Memory B cell (primary cell): Measurements from ENCODE around the gene TPSD1.
"Not testable (repeated sequence)": the region's sequence is repeated elsewhere in the genome, so short reads cannot be mapped to it uniquely, and the experiment has no call there.

Experiments
- ATAC-seq: fragments of 150-1000 bp; cut with Tn5 transposase; 2 replicates; pipeline ENCODE4 v1.10.0; 2021; ENCODE audit warnings: low read depth, mild to moderate bottlenecking, moderate library complexity
- DNase-seq, 2 donors: peaks; one replicate each; pipeline ENCODE4 v3.0.0; 2022; ENCODE audit warnings: low spot score in 2 of 2
- H3K27ac Mint-ChIP-seq: one replicate; pipeline ENCODE4 v1.8.0; 2022; ENCODE audit warnings: mild to moderate bottlenecking, moderate library complexity, mixed read lengths
- H3K27me3 Mint-ChIP-seq: one replicate; pipeline ENCODE4 v1.8.0; 2022; ENCODE audit warnings: mixed read lengths
- H3K36me3 Mint-ChIP-seq: one replicate; pipeline ENCODE4 v1.8.0; 2022; ENCODE audit warnings: mild to moderate bottlenecking, mixed read lengths
- H3K4me1 Mint-ChIP-seq: one replicate; pipeline ENCODE4 v1.8.0; 2022; ENCODE audit warnings: mixed read lengths
- H3K4me3 Mint-ChIP-seq: one replicate; pipeline ENCODE4 v1.8.0; 2022; ENCODE audit warnings: mild to moderate bottlenecking, moderate library complexity, mixed read lengths
- H3K9me3 Mint-ChIP-seq: one replicate; pipeline ENCODE4 v1.8.0; 2022; ENCODE audit warnings: mixed read lengths

The TPSD1 gene

GRCh38 chr16:1271724-1272413 lies 16.0 kb downstream of the TPSD1 start:
- DNase-seq, result not testable (repeated sequence)

GRCh38 chr16:1272453-1273198 lies 16.8 kb downstream of the TPSD1 start:
- H3K27ac Mint-ChIP-seq, result no peak overlapping the region
- peaks cover 26% of the 10 kb centered on the region for H3K27me3 Mint-ChIP-seq
- no peaks in the 10 kb centered on the region for H3K9me3 Mint-ChIP-seq
- H3K4me1 Mint-ChIP-seq, result peaks cover 5% of the 10 kb centered on the region
- ATAC-seq, result no peak
- no peak overlapping the region for H3K4me3 Mint-ChIP-seq
- no peaks in the 10 kb centered on the region for H3K36me3 Mint-ChIP-seq
- no peak for DNase-seq

More at GRCh38 chr16:1271724-1272413, 16.0 kb downstream of the TPSD1 start:
- not testable (repeated sequence) for H3K27ac Mint-ChIP-seq, ATAC-seq, H3K36me3 Mint-ChIP-seq, H3K4me1 Mint-ChIP-seq, H3K4me3 Mint-ChIP-seq, H3K9me3 Mint-ChIP-seq
- peaks cover 24% of the 10 kb centered on the region for H3K27me3 Mint-ChIP-seq

DNA sequence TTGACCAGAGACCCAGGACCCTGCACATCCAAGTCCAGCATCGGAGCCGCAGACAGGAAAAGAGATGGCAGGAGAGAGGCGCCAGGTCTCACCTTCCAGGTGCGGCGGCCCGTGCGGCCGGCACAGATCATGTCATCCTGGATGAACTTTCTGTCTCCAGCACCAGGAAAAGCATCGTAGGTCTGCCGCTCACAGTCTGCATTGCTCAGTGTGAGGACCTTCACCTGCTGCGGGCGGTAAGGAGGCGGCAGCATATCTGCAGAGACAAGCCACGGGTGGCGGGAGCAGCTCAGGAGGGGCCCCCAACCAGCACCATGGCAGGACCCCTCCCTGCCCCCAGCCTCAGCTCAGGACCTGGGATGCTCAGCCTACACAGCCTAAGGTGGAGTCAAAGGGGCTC lies 17.9 kb downstream of the TPSD1 start:
- Mint-ChIP-seq H3K36me3 (no peaks in the 10 kb centered on the region), H3K4me3 (no peak overlapping the region), H3K9me3 (no peaks in the 10 kb centered on the region), H3K27me3 (peaks cover 29% of the 10 kb centered on the region), H3K27ac (no peak overlapping the region), H3K4me1 (peaks cover 5% of the 10 kb centered on the region)
- no peak for ATAC-seq
- DNase-seq, result no peak

DNA sequence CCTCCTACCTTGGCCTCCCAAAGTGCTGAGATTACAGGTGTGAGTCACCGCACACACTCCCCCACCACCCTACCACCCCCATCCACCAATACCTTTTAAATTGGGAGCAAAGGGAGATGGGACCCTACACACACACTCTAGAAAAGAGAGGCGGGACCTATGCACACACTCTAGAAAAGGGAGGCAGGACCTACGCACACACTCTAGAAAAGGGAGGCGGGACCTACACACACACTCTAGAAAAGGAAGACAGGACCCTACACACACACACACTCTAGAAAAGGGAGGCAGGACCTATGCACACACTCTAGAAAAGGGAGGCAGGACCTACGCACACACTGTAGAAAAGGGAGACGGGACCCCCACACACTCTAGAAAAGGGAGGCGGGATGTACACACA lies 18.9 kb downstream of the TPSD1 start:
- ATAC-seq, result no peak
- H3K9me3 Mint-ChIP-seq, result no peaks in the 10 kb centered on the region
- H3K4me3 Mint-ChIP-seq, result no peak overlapping the region
- H3K27me3 Mint-ChIP-seq, result peaks cover 25% of the 10 kb centered on the region
- no peak overlapping the region for H3K27ac Mint-ChIP-seq
- peaks cover 5% of the 10 kb centered on the region for H3K4me1 Mint-ChIP-seq
- no peaks in the 10 kb centered on the region for H3K36me3 Mint-ChIP-seq
- DNase-seq, result no peak

GRCh38 chr16:1275791-1276579 lies 20.1 kb downstream of the TPSD1 start:
- no peak overlapping the region for H3K4me3 Mint-ChIP-seq
- peaks cover 5% of the 10 kb centered on the region for H3K4me1 Mint-ChIP-seq

GRCh38 chr16:1276580-1276878 lies 20.7 kb downstream of the TPSD1 start:
- Mint-ChIP-seq H3K36me3 (no peaks in the 10 kb centered on the region), H3K27ac (no peak overlapping the region)

More at GRCh38 chr16:1275791-1276579, 20.1 kb downstream of the TPSD1 start:
- ATAC-seq, result no peak
- Mint-ChIP-seq H3K27ac (no peak overlapping the region), H3K9me3 (no peaks in the 10 kb centered on the region), H3K36me3 (no peaks in the 10 kb centered on the region), H3K27me3 (peaks cover 25% of the 10 kb centered on the region)
- DNase-seq, result no peak

DNA sequence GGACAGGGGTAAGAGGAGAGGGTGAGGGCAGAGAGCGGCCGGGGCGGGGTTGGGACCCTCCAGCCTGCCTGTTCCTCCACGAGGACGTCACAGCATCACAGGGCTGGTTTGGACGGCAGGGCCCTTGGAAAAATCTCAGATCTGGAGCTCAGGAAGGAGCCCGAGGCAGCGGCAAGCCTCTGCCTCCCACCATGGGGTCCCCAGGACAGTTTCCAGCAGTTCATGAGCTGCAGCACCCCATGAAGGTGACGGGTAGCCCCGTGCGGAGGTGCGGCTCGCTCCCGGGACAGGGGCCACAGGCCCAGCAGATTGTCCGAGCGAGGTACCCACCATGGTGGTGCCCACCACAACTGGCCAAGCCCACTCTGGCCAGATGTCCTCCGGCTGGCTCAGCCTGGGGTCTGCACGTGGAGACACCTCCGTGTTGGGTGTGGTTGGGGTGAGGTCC lies 21.3 kb downstream of the TPSD1 start:
- peaks cover 21% of the 10 kb centered on the region for H3K27me3 Mint-ChIP-seq
- DNase-seq (no peak), ATAC-seq (no peak)
- H3K4me1 Mint-ChIP-seq, result no peaks in the 10 kb centered on the region
- no peak overlapping the region for H3K4me3 Mint-ChIP-seq
- no peaks in the 10 kb centered on the region for H3K9me3 Mint-ChIP-seq
- no peak overlapping the region for H3K27ac Mint-ChIP-seq
- no peaks in the 10 kb centered on the region for H3K36me3 Mint-ChIP-seq

More at GRCh38 chr16:1276580-1276878, 20.7 kb downstream of the TPSD1 start:
- no peak overlapping the region for H3K4me3 Mint-ChIP-seq
- no peaks in the 10 kb centered on the region for H3K9me3 Mint-ChIP-seq
- DNase-seq (no peak), ATAC-seq (no peak)
- H3K27me3 Mint-ChIP-seq, result peaks cover 21% of the 10 kb centered on the region
- H3K4me1 Mint-ChIP-seq, result peaks cover 1% of the 10 kb centered on the region

DNA sequence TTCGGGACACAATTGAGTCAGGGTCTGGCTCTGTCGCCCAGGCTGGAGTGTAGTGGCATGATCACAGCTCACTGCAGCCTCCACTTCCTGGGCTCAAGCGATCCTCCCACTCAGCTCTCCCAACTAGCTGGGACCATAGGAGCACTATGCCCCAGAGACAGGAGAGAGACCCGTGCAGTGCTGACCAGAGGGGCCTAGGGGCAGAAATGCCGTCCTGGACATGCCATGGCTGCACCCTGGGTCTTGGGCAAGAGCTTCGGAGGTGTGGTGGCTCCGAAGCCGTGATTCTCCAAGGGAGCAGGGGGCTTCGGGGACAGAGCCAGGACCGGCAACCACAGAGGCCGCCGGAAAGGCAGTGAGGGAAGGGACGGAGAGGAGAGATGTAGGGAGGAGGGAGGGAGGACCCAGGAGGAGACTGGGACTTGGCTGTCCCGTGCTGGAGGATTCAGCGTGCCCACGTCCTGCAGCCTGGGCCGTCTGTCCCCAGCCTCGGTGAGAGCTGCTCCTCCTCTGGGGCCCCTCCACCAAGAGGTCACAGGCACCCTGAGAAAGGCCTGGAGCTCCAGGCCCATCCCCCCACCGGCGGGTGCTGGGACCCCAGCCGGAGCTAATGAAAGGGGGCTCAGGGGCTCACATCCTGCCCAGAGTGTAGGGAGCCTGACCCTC lies 21.9 kb downstream of the TPSD1 start:
- DNase-seq, result no peak
- H3K4me1 Mint-ChIP-seq, result no peaks in the 10 kb centered on the region
- no peak for ATAC-seq
- no peak overlapping the region for H3K4me3 Mint-ChIP-seq
- H3K36me3 Mint-ChIP-seq, result no peaks in the 10 kb centered on the region
- H3K9me3 Mint-ChIP-seq, result no peaks in the 10 kb centered on the region
- H3K27me3 Mint-ChIP-seq, result peaks cover 18% of the 10 kb centered on the region
- H3K27ac Mint-ChIP-seq, result no peak overlapping the region

- DNase-seq, result no peak
- Mint-ChIP-seq H3K9me3 (no peaks in the 10 kb centered on the region), H3K27me3 (peaks cover 13% of the 10 kb centered on the region), H3K36me3 (no peaks in the 10 kb centered on the region), H3K4me3 (no peak overlapping the region), H3K4me1 (peaks cover 2% of the 10 kb centered on the region), H3K27ac (no peak overlapping the region)
- ATAC-seq, result peak; percentile 21
Measured at GRCh38 chr16:1278477-1278876, 22.6 kb downstream of the TPSD1 start.

GRCh38 chr16:1279081-1279944 lies 23.4 kb downstream of the TPSD1 start:
- peaks cover 13% of the 10 kb centered on the region for H3K27me3 Mint-ChIP-seq
- DNase-seq (no peak), ATAC-seq (no peak)
- H3K27ac Mint-ChIP-seq, result no peak overlapping the region
- no peaks in the 10 kb centered on the region for H3K36me3 Mint-ChIP-seq
- peaks cover 2% of the 10 kb centered on the region for H3K4me1 Mint-ChIP-seq
- H3K9me3 Mint-ChIP-seq, result no peaks in the 10 kb centered on the region
- no peak overlapping the region for H3K4me3 Mint-ChIP-seq

GRCh38 chr16:1279945-1280589 lies 24.2 kb downstream of the TPSD1 start:
- Mint-ChIP-seq H3K9me3 (no peaks in the 10 kb centered on the region), H3K4me3 (no peak overlapping the region), H3K36me3 (no peaks in the 10 kb centered on the region), H3K27me3 (peaks cover 11% of the 10 kb centered on the region), H3K4me1 (peaks cover 2% of the 10 kb centered on the region), H3K27ac (no peak overlapping the region)
- DNase-seq (no peak), ATAC-seq (no peak)

DNA sequence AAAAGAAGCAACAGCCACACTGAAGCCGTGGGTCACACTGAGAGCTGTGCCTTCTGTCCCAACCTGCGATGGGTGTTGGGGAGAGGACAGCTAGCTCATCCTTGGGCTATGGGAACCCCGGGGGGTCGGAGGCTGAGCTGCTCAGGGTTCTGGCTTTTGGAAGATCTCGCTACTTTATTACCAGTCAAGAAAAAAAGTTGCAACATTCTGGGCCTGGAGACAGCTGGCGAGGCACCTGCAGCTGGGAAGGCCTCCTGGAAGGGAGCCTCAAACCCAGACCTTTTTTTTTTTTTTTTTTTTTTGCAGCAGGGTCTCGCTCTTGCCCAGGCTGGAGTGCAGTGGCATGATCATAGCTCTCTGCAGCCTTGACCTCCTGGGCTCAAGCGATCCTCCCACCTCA lies 24.9 kb downstream of the TPSD1 start:
- no peak overlapping the region for H3K27ac Mint-ChIP-seq
- no peak overlapping the region for H3K4me3 Mint-ChIP-seq
- no peaks in the 10 kb centered on the region for H3K9me3 Mint-ChIP-seq
- no peaks in the 10 kb centered on the region for H3K36me3 Mint-ChIP-seq
- DNase-seq, result no peak
- H3K4me1 Mint-ChIP-seq, result peaks cover 2% of the 10 kb centered on the region
- peaks cover 12% of the 10 kb centered on the region for H3K27me3 Mint-ChIP-seq
- ATAC-seq, result no peak

GRCh38 chr16:1281517-1281916 lies 25.6 kb downstream of the TPSD1 start:
- DNase-seq, result no peak
- Mint-ChIP-seq H3K4me3 (no peak overlapping the region), H3K27me3 (peaks cover 13% of the 10 kb centered on the region), H3K4me1 (peaks cover 2% of the 10 kb centered on the region), H3K27ac (no peak overlapping the region), H3K36me3 (no peaks in the 10 kb centered on the region), H3K9me3 (no peaks in the 10 kb centered on the region)
- no peak for ATAC-seq
